A673 (cell line): Measurements from ENCODE around the gene PREX1. TPM values are rescaled to one million over a fixed set of nuclear protein-coding genes. Genes with fewer than 3 reads are reported as not detected.
"Not testable (repeated sequence)": the region's sequence is repeated elsewhere in the genome, so short reads cannot be mapped to it uniquely, and the experiment has no call there.

Experiments
- BruUV-seq: library from RNA; stranded (reverse); fragments of 400-500 nt; replicated peaks from 2 replicates; lab custom pipeline; 2021; lab: Mats Ljungman, UMichigan
- CTCF ChIA-PET: fragments of 300-600 bp; sonication (Branson Sonifier 250); formaldehyde crosslinking; loops from one replicate; lab custom pipeline; 2022; ENCODE audit warnings: antibody characterized with exemption; lab: Charles Lee
- POLR2A ChIA-PET: fragments of 300-600 bp; sonication (Branson Sonifier 250); formaldehyde crosslinking; loops from one replicate; lab custom pipeline; 2022; ENCODE audit warnings: antibody characterized with exemption; ENCODE audit not compliant: low non-redundant PET; lab: Charles Lee
- DNase-seq: peaks from one replicate; pipeline ENCODE4 v3.0.0-alpha.2; 2015; ENCODE audit warnings: low spot score
- H3K27ac ChIP-seq: fragments of 200-600 bp; sonication (generic); 2 replicates; pipeline ENCODE4 v1.5.1; 2016; ENCODE audit warnings: mixed run types, low read depth, mild to moderate bottlenecking, mixed read lengths, antibody characterized with exemption, low read length; ENCODE audit not compliant: poor library complexity, severe bottlenecking
- H3K27me3 ChIP-seq: fragments of 200-600 bp; sonication (generic); replicated peaks from 2 replicates; pipeline ENCODE4 v1.6.1; 2017; ENCODE audit warnings: mixed run types, low read depth, mild to moderate bottlenecking, mixed read lengths, antibody characterized with exemption, low read length; ENCODE audit not compliant: insufficient read depth, poor library complexity
- H3K36me3 ChIP-seq: fragments of 200-600 bp; sonication (generic); 2 replicates; pipeline ENCODE4 v1.6.1; 2016; ENCODE audit warnings: mixed run types, mild to moderate bottlenecking, mixed read lengths, antibody characterized with exemption, low read length; ENCODE audit not compliant: insufficient read depth, poor library complexity, severe bottlenecking
- H3K4me1 ChIP-seq: fragments of 200-600 bp; sonication (generic); 2 replicates; pipeline ENCODE4 v1.6.1; 2017; ENCODE audit warnings: mixed run types, mild to moderate bottlenecking, mixed read lengths, antibody characterized with exemption, low read length; ENCODE audit not compliant: insufficient read depth, poor library complexity, severe bottlenecking
- H3K4me3 ChIP-seq: fragments of 200-600 bp; sonication (generic); 2 replicates; pipeline ENCODE4 v1.5.1; 2016; ENCODE audit warnings: low read depth, mixed run types, mild to moderate bottlenecking, mixed read lengths, low read length; ENCODE audit not compliant: poor library complexity, severe bottlenecking
- H3K9me3 ChIP-seq: fragments of 200-600 bp; sonication (generic); 2 replicates; pipeline ENCODE4 v1.6.1; 2016; ENCODE audit warnings: mixed run types, low read depth, mild to moderate bottlenecking, mixed read lengths, antibody characterized with exemption, low read length; ENCODE audit not compliant: poor library complexity, severe bottlenecking
- EZH2 ChIP-seq: fragments of 200-600 bp; sonication (generic); IDR thresholded peaks from 2 replicates; pipeline ENCODE4 v1.6.1; 2017; ENCODE audit warnings: borderline replicate concordance, low read depth, mild to moderate bottlenecking, mixed read lengths, antibody characterized with exemption, low read length; ENCODE audit not compliant: poor library complexity, severe bottlenecking
- intact Hi-C: fragments of 100-400 bp; cut with micrococcal nuclease; formaldehyde crosslinking; loops from one replicate; pipeline ENCODE4 v1.10.0; 2022; ENCODE audit not compliant: unreplicated experiment
- total RNA-seq: library from RNA; stranded (reverse); gene quantifications from 2 replicates; pipeline ENCODE4 v1.2.3, GENCODE V29; 2021
- TF ChIP-seq, protein P1 (sequence below): fragments of 300-800, 200-600 bp; sonication (generic); conservative IDR thresholded peaks from 2 replicates; pipeline ENCODE4 v1.5.1; 2017; ENCODE audit warnings: low read depth, mild to moderate bottlenecking, antibody characterized with exemption, low read length, moderate library complexity, mixed read lengths

PREX1 gene
- total RNA-seq, 1 experiment from 2014 or later: 145 TPM

DNA sequence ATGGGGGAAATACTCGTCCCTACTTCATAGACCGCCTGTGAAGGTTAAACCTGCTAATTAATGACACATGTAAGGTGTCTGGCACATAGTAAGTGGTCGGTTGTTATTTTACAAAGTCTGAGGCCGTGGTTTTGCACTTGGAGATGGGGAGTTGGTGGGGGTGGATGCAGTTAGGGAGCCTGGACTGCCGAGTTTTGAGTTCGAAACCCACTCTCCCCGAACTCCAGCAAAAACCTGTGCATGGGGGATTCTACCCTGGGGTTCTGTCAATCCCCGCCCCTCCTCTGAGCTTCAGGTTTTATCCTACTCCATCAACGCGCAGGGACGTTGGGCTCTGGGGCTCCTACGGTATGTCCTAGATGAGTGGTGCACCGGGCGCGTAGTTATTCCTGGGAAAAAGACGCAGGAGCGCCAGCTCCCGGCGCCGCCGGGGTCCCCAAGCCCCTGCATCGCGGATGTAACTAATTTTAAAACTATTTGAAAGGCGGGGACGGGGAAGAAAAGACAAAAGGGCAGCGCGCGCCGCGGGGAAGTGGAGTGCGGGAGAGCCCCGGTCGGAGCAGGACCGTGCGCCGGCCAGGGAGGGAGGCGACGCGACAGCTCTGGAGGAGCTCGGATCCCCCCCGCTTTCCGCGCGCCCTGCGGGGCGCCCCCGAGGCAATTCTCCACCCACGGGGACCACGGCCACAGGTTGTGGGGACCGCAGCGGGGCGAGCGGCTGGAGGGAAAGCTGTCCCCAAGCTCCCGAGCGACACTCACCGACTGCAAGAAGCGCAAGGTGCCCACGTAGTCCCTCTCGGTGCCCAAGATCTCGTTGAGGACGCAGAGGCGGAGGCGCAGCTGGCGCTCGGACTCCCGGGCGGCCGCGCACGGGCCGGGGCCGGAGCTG lies 672 bp downstream of the PREX1 start:
- H3K27ac ChIP-seq: peak overlapping the region; percentile 96
- peaks cover 27% of the 10 kb centered on the region for H3K36me3 ChIP-seq
- TF ChIP-seq, protein P1, sequence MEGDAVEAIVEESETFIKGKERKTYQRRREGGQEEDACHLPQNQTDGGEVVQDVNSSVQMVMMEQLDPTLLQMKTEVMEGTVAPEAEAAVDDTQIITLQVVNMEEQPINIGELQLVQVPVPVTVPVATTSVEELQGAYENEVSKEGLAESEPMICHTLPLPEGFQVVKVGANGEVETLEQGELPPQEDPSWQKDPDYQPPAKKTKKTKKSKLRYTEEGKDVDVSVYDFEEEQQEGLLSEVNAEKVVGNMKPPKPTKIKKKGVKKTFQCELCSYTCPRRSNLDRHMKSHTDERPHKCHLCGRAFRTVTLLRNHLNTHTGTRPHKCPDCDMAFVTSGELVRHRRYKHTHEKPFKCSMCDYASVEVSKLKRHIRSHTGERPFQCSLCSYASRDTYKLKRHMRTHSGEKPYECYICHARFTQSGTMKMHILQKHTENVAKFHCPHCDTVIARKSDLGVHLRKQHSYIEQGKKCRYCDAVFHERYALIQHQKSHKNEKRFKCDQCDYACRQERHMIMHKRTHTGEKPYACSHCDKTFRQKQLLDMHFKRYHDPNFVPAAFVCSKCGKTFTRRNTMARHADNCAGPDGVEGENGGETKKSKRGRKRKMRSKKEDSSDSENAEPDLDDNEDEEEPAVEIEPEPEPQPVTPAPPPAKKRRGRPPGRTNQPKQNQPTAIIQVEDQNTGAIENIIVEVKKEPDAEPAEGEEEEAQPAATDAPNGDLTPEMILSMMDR: no peak
- no peak for TF ChIP-seq EZH2
- H3K9me3 ChIP-seq: no peaks in the 10 kb centered on the region
- CTCF ChIA-PET: interaction anchor here (0.9 to 1.4 kb wide), 3 partner anchors 77 to 170 kb away, joined by 4 to 13 read pairs (median 11); no protein-coding TSS in a partner anchor
- peak; percentile 73 for DNase-seq
- no peaks in the 10 kb centered on the region for H3K27me3 ChIP-seq
- peak overlapping the region; percentile 95 for H3K4me3 ChIP-seq
- intact Hi-C loops: loop anchor here (5.0 to 10.0 kb wide), 2 partner anchors 145 to 172 kb away; no protein-coding TSS in a partner anchor
- H3K4me1 ChIP-seq: peaks cover 57% of the 10 kb centered on the region
- TSS peak; percentile 32 for BruUV-seq
- POLR2A ChIA-PET: no interaction called here

DNA sequence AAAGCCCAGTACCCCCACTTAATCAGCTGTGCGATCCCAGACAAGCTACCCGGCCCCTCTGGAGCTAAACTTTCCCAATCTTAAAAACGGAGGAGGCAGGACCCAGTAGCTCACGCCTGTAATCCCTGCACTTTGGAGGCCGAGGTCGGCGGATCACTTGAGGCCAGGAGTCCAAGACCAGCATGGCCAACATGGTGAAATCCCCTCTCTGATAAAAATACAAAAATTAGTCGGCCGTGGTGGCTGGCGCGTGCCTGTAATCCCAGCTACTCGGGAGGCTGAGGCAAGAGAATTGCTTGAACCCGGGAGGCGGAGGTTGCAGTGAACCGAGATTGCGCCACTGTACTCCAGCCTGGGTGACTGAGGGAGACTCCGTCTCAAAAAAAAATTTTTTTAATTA lies 1.3 kb downstream of the PREX1 start:
- H3K27me3 ChIP-seq, H3K9me3 ChIP-seq, DNase-seq, POLR2A ChIA-PET, BruUV-seq: not testable (repeated sequence)
- intact Hi-C loops: loop anchor here (5.0 to 10.0 kb wide), 2 partner anchors 144 to 172 kb away; no protein-coding TSS in a partner anchor
- H3K36me3 ChIP-seq: peaks cover 34% of the 10 kb centered on the region
- peak overlapping the region; percentile 95 for H3K4me3 ChIP-seq
- H3K4me1 ChIP-seq: peaks cover 56% of the 10 kb centered on the region
- CTCF ChIA-PET: interaction anchor here (0.6 to 1.4 kb wide), 3 partner anchors 66 to 128 kb away, joined by 4 to 13 read pairs (median 11); no protein-coding TSS in a partner anchor
- peak overlapping the region; percentile 96 for H3K27ac ChIP-seq

DNA sequence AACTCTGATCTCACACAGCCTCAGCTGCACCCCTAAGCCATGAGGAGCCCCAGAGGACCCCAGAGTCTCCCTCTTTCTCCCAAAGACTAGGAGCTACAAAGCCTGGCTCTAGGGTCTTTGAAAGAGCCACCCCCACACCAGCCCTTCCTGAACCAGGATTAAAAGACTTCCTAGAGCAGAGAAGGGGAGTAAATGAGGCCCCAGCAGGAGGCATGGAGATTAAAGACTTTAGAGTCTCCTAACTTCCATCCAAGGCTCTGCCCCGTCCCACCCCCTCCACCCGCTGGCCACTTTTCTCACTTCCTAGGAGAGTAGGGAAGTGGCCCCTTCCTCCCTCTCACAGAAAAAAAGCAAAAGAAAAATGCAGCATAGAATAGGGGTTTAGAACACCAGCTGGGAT lies 1.7 kb downstream of the PREX1 start:
- peaks cover 38% of the 10 kb centered on the region for H3K36me3 ChIP-seq
- peaks cover 55% of the 10 kb centered on the region for H3K4me1 ChIP-seq
- TF ChIP-seq, protein P1: no peak
- no peak for TF ChIP-seq EZH2
- H3K27me3 ChIP-seq: no peaks in the 10 kb centered on the region
- H3K4me3 ChIP-seq: peak overlapping the region; percentile 95
- POLR2A ChIA-PET: no interaction called here
- CTCF ChIA-PET: interaction anchor here (0.6 to 1.4 kb wide), 3 partner anchors 66 to 128 kb away, joined by 4 to 13 read pairs (median 11); no protein-coding TSS in a partner anchor
- H3K27ac ChIP-seq: peak overlapping the region; percentile 96
- peak; percentile 93 for DNase-seq
- no TSS peak for BruUV-seq
- intact Hi-C loops: loop anchor here (5.0 to 10.0 kb wide), 2 partner anchors 144 to 171 kb away; no protein-coding TSS in a partner anchor
- no peaks in the 10 kb centered on the region for H3K9me3 ChIP-seq
